Activated CD8-positive, alpha-beta memory T cell treated with anti-CD3 and anti-CD28 coated beads, Interleukin-2, amount 10 ng/mL, durations not matched to agents 7 days and 5 days (primary cell): Measurements from ENCODE around the gene UNKL. TPM values are rescaled to one million over a fixed set of nuclear protein-coding genes. Genes with fewer than 3 reads are reported as not detected.
"Not testable (repeated sequence)": the region's sequence is repeated elsewhere in the genome, so short reads cannot be mapped to it uniquely, and the experiment has no call there.

Experiments used
- ATAC-seq: fragments of 150-1000 bp; cut with Tn5 transposase; one replicate; pipeline ENCODE4 v1.10.0; 2021; ENCODE audit warnings: moderate library complexity
- CTCF ChIA-PET: fragments of 350-600 bp; sonication (Branson Sonifier 250); formaldehyde crosslinking; loops from one replicate; lab custom pipeline; 2021; ENCODE audit warnings: antibody characterized with exemption; lab: Charles Lee
- DNase-seq: peaks from one replicate; pipeline ENCODE4 v3.0.0-alpha.2; 2020
- H3K27ac Mint-ChIP-seq: one replicate; pipeline ENCODE4 v1.8.0; 2021; ENCODE audit warnings: mild to moderate bottlenecking, mixed read lengths
- H3K27me3 Mint-ChIP-seq: one replicate; pipeline ENCODE4 v1.8.0; 2021; ENCODE audit warnings: mixed read lengths
- H3K36me3 Mint-ChIP-seq: one replicate; pipeline ENCODE4 v1.8.0; 2021; ENCODE audit warnings: mild to moderate bottlenecking, mixed read lengths
- H3K4me1 Mint-ChIP-seq: one replicate; pipeline ENCODE4 v1.8.0; 2021; ENCODE audit warnings: mixed read lengths
- H3K4me3 Mint-ChIP-seq: one replicate; pipeline ENCODE4 v1.8.0; 2021; ENCODE audit warnings: mild to moderate bottlenecking, moderate library complexity, mixed read lengths
- H3K9me3 Mint-ChIP-seq: one replicate; pipeline ENCODE4 v1.8.0; 2022; ENCODE audit warnings: low read depth, mixed read lengths
- total RNA-seq, 2 experiments: library from RNA; stranded (reverse); gene quantifications; one replicate each; pipeline ENCODE4 v1.2.3, GENCODE V29; 2021

The UNKL gene
- total RNA-seq, 2 experiments from 2014 or later = 30.1 to 43.0 TPM

- no peak for DNase-seq
- H3K27ac Mint-ChIP-seq = no peak overlapping the region
- no peaks in the 10 kb centered on the region for H3K9me3 Mint-ChIP-seq
- H3K27me3 Mint-ChIP-seq = no peaks in the 10 kb centered on the region
- CTCF ChIA-PET = no interaction called here
- no peaks in the 10 kb centered on the region for H3K36me3 Mint-ChIP-seq
- no peak overlapping the region for H3K4me3 Mint-ChIP-seq
- H3K4me1 Mint-ChIP-seq = no peaks in the 10 kb centered on the region
- ATAC-seq = no peak
Measured at GRCh38 chr16:1442697-1443096, 28.2 kb upstream of the UNKL start.

GRCh38 chr16:1441391-1441829, 26.9 kb upstream of the UNKL start:
- Mint-ChIP-seq H3K27ac (no peak overlapping the region), H3K4me3 (no peak overlapping the region), H3K27me3 (no peaks in the 10 kb centered on the region), H3K4me1 (no peaks in the 10 kb centered on the region), H3K9me3 (no peaks in the 10 kb centered on the region), H3K36me3 (no peaks in the 10 kb centered on the region)
- ATAC-seq (no peak), DNase-seq (no peak)
- CTCF ChIA-PET = no interaction called here

- ATAC-seq, DNase-seq, H3K27ac Mint-ChIP-seq, CTCF ChIA-PET, H3K4me3 Mint-ChIP-seq, H3K27me3 Mint-ChIP-seq, H3K36me3 Mint-ChIP-seq, H3K9me3 Mint-ChIP-seq, H3K4me1 Mint-ChIP-seq: not testable (repeated sequence)
Measured at GRCh38 chr16:1439699-1440074, 25.2 kb upstream of the UNKL start.

DNA sequence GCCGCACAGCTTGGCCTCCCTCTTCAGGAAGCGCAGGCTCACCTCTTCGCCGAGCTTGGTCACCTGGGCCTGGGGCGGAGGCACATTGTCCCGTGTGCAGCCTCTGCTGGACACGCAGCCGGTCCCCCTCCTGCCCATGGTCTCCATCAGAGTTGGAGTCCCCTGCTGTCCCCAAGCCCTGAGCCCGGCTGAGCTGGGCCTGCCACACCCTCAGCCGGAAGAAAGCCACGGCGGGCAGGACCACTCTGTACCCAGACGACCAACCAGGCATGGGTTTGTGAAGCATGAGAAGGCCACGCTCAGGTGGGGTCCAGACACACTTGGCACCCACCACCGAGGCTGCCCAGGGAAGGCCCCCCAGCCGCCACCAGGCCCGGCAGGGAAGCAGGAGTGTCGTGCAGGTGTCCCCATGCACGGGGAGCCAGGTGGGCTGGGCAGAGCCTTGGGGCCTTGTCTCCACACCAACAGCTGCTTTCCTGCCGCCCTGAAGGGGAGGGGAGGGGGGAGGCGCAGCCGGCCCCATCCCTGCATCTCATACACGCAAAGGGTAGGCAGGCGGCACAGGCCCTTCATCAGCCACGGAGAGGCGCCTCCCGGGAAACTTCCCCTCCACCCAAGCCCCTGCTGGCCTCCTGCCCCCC, 24.7 kb upstream of the UNKL start:
- Mint-ChIP-seq H3K4me1 (no peaks in the 10 kb centered on the region), H3K27ac (no peak overlapping the region), H3K27me3 (no peaks in the 10 kb centered on the region), H3K36me3 (no peaks in the 10 kb centered on the region), H3K4me3 (no peak overlapping the region), H3K9me3 (no peaks in the 10 kb centered on the region)
- DNase-seq = no peak
- no peak for ATAC-seq
- CTCF ChIA-PET = interaction anchor here (0.5 kb wide), 1 partner anchor 58 kb away, joined by 3 read pairs; no protein-coding TSS in a partner anchor

DNA sequence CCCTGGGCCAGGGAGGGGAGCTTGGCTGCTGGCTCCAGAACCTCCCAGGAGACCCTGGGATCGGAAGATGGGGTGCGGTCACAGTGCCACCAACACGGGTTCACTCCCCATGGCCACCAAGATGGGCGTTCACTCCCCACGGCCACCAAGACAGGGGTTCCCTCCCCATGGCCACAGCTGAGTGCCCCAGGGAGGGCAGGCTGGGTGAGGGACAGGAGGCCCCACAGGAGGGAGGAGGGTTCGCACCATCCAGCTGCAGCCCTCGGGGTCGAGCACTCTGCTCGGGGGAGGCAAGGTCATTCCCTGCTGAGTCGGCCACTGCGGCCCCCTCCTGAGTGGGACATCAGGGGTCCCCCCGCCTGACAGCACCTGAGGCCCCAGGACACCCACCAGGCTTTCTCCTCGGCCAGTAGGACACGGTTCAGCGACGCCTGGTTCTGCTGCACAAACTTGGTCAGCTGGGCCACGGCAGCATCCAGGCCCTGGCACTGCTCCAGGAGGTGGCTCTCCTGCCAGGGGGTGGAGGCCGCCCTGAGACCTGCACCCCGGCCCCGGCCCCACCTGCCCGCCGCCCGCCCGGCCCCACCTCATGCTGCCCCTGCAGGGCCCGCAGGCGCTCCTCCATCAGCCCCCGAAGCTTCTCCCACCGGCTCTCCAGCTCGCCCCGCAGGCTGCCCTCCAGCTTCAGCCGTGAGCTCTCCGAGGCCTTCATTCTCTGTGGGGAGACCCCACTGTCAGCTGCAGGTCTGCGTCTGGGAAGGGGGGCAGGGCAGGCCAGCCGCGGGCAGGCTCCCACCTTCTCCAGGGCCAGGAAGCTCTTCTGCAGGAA, 23.9 kb upstream of the UNKL start:
- CTCF ChIA-PET = interaction anchor here (0.5 kb wide), 1 partner anchor 58 kb away, joined by 3 read pairs; no protein-coding TSS in a partner anchor
- H3K36me3 Mint-ChIP-seq = no peaks in the 10 kb centered on the region
- no peaks in the 10 kb centered on the region for H3K27me3 Mint-ChIP-seq
- H3K27ac Mint-ChIP-seq = no peak overlapping the region
- H3K4me1 Mint-ChIP-seq = no peaks in the 10 kb centered on the region
- DNase-seq (no peak), ATAC-seq (no peak)
- H3K4me3 Mint-ChIP-seq = no peak overlapping the region
- no peaks in the 10 kb centered on the region for H3K9me3 Mint-ChIP-seq

DNA sequence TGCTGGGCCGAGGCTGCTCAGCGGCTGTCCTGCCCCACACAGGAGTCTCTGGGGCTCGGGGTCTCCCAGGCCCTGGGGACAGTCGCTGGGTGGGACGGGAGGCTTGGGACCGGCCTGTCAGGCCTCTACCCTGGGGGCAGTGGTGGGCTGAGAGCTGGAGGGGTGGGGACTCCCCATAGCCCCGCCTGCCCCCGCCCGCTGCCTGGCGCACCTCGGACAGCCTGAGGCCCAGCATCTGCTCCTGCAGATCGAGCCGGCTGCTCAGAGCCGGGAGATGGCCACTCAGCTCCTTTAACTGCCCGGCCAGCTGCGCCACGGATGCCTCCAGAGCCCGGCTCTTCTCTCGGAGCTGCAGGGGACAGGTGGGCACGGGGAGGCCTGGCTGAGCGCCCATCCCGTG, 23.1 kb upstream of the UNKL start:
- ATAC-seq (no peak), DNase-seq (no peak)
- no peaks in the 10 kb centered on the region for H3K9me3 Mint-ChIP-seq
- CTCF ChIA-PET = no interaction called here
- H3K4me1 Mint-ChIP-seq = no peaks in the 10 kb centered on the region
- no peaks in the 10 kb centered on the region for H3K27me3 Mint-ChIP-seq
- H3K4me3 Mint-ChIP-seq = no peak overlapping the region
- H3K27ac Mint-ChIP-seq = no peak overlapping the region
- no peaks in the 10 kb centered on the region for H3K36me3 Mint-ChIP-seq

DNA sequence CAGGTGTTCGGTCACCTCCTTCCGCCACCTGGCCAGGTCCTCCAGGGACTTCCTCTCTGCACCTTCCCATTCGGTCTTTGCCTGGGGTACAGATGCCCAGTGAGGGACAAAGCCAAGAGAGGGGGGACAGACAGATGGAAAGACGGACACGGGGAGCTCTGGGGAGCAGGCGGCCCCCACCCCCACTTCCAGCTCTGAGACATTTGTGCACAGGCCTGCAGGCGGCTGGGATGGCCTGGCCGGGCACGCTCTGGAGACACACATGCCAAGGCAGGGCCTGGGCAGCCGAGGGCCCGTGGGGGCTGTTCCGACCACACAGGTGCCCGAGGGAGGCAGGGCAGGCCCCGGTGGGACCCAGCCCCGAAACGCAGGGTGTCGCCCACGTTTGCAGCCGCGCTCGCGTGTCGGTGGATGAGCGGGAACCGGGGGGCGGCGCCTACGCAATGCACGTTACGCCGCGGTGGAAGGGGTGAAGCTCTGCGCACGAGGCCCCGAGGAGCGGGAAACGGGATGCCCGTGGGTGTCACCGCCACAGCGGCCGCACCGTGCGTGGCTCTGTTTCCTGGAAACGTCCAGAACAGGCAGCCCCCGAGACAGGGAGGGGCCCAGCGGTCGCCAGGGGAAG, 22.3 kb upstream of the UNKL start:
- Mint-ChIP-seq H3K4me3 (no peak overlapping the region), H3K27ac (no peak overlapping the region), H3K4me1 (no peaks in the 10 kb centered on the region), H3K27me3 (no peaks in the 10 kb centered on the region), H3K36me3 (no peaks in the 10 kb centered on the region), H3K9me3 (no peaks in the 10 kb centered on the region)
- CTCF ChIA-PET = no interaction called here
- no peak for DNase-seq
- no peak for ATAC-seq

DNA sequence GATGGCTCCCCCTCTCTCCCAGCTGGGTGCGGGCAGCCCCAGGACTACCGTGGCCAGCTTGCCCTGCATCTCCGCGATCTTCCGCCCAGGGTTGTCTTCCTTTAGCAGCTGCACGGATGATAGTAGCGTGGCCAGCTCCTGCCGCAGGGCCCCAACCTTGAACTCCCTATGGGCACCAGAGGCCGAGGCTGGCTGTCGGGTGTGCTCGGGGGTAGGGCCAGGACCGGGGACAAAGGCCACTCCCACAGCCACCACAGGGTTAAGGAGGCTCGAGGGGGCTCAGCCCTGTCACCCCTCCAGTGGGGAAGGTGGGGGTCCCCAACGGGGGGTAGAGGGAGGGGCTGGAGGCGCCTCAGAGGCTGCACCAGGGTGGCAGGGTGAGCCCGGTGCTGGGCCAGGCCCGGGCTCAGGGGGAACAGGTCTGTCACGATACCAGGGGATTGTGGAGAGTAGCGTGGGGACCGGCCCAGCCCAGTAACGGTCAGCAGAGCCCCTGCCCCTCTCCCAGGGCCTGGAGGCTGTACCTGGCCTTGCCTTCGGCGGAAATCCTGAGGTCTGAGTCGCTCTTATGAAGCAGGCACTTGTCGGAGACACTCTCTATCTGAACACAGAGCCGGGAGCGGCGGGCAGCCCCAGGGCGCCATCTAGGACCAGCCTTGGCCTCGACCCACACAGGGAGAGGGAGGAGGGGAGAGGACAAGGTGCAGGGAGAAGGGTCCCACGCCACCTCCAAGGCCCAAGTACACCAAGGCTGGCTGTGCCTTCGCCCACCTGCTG, 21.6 kb upstream of the UNKL start:
- H3K4me3 Mint-ChIP-seq = no peak overlapping the region
- H3K9me3 Mint-ChIP-seq = no peaks in the 10 kb centered on the region
- DNase-seq (no peak), ATAC-seq (no peak)
- CTCF ChIA-PET = no interaction called here
- no peaks in the 10 kb centered on the region for H3K27me3 Mint-ChIP-seq
- H3K4me1 Mint-ChIP-seq = no peaks in the 10 kb centered on the region
- no peaks in the 10 kb centered on the region for H3K36me3 Mint-ChIP-seq
- no peak overlapping the region for H3K27ac Mint-ChIP-seq

GRCh38 chr16:1434644-1435592, 20.4 kb upstream of the UNKL start:
- H3K4me3 Mint-ChIP-seq = no peak overlapping the region
- CTCF ChIA-PET = no interaction called here

GRCh38 chr16:1433756-1434155, 19.3 kb upstream of the UNKL start:
- Mint-ChIP-seq H3K36me3 (no peaks in the 10 kb centered on the region), H3K4me3 (no peak overlapping the region), H3K27me3 (no peaks in the 10 kb centered on the region), H3K9me3 (no peaks in the 10 kb centered on the region), H3K27ac (no peak overlapping the region), H3K4me1 (no peaks in the 10 kb centered on the region)
- no peak for ATAC-seq
- DNase-seq = no peak
- CTCF ChIA-PET = no interaction called here

More at GRCh38 chr16:1434644-1435592, 20.4 kb upstream of the UNKL start:
- DNase-seq (no peak), ATAC-seq (no peak)
- Mint-ChIP-seq H3K27me3 (no peaks in the 10 kb centered on the region), H3K36me3 (no peaks in the 10 kb centered on the region), H3K27ac (no peak overlapping the region), H3K4me1 (no peaks in the 10 kb centered on the region), H3K9me3 (no peaks in the 10 kb centered on the region)

- Mint-ChIP-seq H3K27ac (no peak overlapping the region), H3K9me3 (no peaks in the 10 kb centered on the region), H3K36me3 (no peaks in the 10 kb centered on the region), H3K27me3 (no peaks in the 10 kb centered on the region), H3K4me1 (no peaks in the 10 kb centered on the region), H3K4me3 (no peak overlapping the region)
- no peak for ATAC-seq
- CTCF ChIA-PET = interaction anchor here (0.9 kb wide), 1 partner anchor 11 kb away, joined by 3 read pairs; no protein-coding TSS in a partner anchor
- no peak for DNase-seq
Measured at GRCh38 chr16:1433263-1433560, 18.7 kb upstream of the UNKL start.

DNA sequence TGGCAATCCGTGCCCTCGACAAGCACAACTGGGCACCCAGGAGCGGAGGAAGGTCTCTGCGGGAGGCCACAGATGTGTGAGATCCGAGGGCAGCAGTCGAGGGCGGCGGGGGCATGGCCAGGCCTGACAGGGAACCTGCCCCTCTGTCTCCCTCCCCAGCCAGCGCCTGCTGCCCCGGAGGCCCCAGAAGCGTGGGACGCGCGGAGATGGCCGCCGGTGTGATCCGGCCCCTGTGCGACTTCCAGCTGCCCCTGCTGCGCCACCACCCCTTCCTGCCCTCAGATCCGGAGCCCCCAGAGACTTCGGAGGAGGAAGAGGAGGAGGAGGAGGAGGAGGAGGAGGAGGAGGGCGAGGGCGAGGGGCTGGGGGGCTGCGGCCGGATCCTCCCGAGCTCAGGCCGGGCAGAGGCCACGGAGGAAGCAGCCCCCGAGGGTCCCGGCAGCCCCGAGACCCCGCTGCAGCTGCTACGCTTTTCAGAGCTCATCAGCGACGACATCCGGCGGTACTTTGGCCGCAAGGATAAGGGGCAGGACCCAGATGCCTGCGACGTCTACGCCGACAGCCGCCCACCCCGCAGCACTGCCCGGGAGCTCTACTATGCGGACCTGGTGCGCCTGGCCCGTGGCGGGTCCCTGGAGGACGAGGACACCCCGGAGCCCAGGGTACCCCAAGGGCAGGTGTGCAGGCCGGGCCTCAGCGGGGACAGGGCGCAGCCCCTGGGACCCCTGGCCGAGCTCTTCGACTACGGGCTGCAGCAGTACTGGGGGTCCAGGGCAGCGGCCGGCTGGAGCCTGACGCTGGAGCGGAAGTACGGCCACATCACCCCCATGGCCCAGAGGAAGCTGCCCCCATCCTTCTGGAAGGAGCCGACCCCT, 18.1 kb upstream of the UNKL start:
- DNase-seq (no peak), ATAC-seq (no peak)
- Mint-ChIP-seq H3K27me3 (no peaks in the 10 kb centered on the region), H3K4me1 (no peaks in the 10 kb centered on the region), H3K9me3 (no peaks in the 10 kb centered on the region), H3K4me3 (no peak overlapping the region), H3K27ac (no peak overlapping the region), H3K36me3 (no peaks in the 10 kb centered on the region)
- CTCF ChIA-PET = interaction anchor here (0.9 kb wide), 1 partner anchor 11 kb away, joined by 3 read pairs; no protein-coding TSS in a partner anchor
